ENCODE data around the gene EEF2KMT. TPM values are rescaled to one million over a fixed set of nuclear protein-coding genes. Genes with fewer than 3 reads are reported as not detected.

The EEF2KMT gene
- total and polyA plus RNA-seq, 10 donors: 4.5 to 11.7 (median 7.4) TPM

DNA sequence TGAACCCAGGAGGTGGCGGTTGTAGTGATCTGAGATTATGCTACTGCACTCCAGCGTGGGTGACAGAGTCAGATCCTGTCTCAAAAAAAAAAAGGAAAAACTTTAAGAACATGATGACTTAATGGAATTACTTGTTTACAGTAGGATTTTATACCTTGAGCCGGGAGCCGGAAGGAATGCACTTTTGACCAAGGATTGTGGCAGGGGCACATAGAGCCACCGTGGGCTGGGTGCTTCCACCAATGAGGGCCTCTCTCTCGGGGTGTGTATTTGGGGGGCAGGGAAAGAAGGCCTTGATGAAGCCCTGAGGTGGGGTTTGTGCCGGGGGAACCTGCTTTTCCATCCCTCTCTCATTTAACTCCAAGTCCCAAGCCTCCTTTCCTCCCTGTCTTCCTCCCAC is 57.1 kb downstream of the EEF2KMT start:
- H3K9me3 ChIP-seq: no peaks in the 10 kb centered on the region
- 76 to 88% (median 87%) methylated on average over 7 of the region's 7 CpGs for WGBS, 5 donors
- DNase-seq: peak; percentile 41

DNA sequence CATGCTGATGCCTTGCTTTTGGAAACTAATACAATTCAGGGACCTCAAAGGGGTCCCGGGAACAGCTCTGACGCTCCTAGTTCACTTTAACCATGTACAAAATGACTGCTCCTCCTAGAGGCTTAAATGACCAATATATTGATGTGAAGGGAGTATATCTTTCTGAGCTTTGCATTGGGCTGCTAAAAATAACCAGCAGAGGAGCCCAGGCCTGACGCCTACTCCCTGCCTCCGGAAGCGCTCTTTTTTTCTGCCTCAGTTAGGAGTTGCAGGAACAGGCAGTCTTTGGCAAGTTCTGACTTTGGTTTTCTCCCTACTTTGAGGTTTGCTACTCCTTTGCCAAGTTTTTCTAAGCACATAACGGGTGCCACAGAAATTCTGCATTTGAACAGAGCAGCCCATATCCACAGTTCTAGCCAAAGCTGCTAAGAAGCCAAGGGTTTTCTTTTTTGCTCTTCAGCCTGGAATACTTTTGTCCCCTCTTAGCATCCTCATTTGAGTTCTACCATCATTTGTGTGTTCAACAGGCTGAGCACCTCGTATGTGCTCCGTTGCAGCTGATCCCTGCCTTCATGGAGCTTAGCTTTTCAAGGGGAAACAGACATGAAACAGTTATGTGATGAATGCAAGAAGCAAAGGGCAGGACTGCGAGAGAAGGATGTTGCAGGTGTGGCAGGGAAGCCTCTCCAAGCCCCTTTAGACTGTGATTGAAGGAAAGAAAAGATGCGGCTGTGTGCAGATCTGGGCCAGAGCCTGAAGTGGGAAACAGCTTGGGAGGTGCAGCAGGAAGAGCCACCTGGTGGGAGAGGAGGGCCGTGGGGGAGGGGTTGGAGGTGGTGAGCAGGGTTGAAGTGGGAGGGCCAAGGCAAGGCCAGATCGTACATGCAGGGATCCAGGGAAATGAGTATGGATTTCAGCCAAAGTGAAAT is 61.1 kb downstream of the EEF2KMT start:
- H3K4me1 ChIP-seq: peaks cover 4 to 29% (median 25%) of the 10 kb centered on the region in 6 donors
- no peak overlapping the region for H3K27ac ChIP-seq
- H3K9me3 ChIP-seq: no peaks in the 10 kb centered on the region
- peak; percentile 35 for DNase-seq
- H3K4me3 ChIP-seq: no peak overlapping the region
- peaks cover 0 to 2% (median 0%) of the 10 kb centered on the region in 6 donors for H3K36me3 ChIP-seq
- intact Hi-C loops (cut with DNase I; ENCODE audit: low total_unique reads): no loop called here
- WGBS, 5 donors: 66 to 73% (median 72%) methylated on average over 12 of the region's 12 CpGs
- TF ChIP-seq, protein P1, sequence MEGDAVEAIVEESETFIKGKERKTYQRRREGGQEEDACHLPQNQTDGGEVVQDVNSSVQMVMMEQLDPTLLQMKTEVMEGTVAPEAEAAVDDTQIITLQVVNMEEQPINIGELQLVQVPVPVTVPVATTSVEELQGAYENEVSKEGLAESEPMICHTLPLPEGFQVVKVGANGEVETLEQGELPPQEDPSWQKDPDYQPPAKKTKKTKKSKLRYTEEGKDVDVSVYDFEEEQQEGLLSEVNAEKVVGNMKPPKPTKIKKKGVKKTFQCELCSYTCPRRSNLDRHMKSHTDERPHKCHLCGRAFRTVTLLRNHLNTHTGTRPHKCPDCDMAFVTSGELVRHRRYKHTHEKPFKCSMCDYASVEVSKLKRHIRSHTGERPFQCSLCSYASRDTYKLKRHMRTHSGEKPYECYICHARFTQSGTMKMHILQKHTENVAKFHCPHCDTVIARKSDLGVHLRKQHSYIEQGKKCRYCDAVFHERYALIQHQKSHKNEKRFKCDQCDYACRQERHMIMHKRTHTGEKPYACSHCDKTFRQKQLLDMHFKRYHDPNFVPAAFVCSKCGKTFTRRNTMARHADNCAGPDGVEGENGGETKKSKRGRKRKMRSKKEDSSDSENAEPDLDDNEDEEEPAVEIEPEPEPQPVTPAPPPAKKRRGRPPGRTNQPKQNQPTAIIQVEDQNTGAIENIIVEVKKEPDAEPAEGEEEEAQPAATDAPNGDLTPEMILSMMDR (IDR thresholded peaks at IDR 0.05 in 8 of 11, conservative IDR thresholded peaks at IDR 0.05 in 3 of 11): no peak
- no peak for TF ChIP-seq POLR2AphosphoS5 (IDR thresholded peaks at IDR 0.05)
- H3K27me3 ChIP-seq (replicated peaks in 1 of 7): no peaks in the 10 kb centered on the region

More for the DNA sequence above, 57.1 kb downstream of the EEF2KMT start:
- no peaks in the 10 kb centered on the region for H3K4me1 ChIP-seq
- H3K27ac ChIP-seq: no peak overlapping the region
- intact Hi-C loops (cut with DNase I; ENCODE audit: low total_unique reads): no loop called here
- H3K27me3 ChIP-seq (replicated peaks in 1 of 7): no peaks in the 10 kb centered on the region
- H3K4me3 ChIP-seq: no peak overlapping the region
- TF ChIP-seq POLR2AphosphoS5 (IDR thresholded peaks at IDR 0.05) (no peak), POLR2A (IDR thresholded peaks at IDR 0.05) (no peak)
- TF ChIP-seq, protein P1 (IDR thresholded peaks at IDR 0.05 in 8 of 11, conservative IDR thresholded peaks at IDR 0.05 in 3 of 11): no peak
- H3K36me3 ChIP-seq: peaks cover 0 to 14% (median 0%) of the 10 kb centered on the region in 6 donors

DNA sequence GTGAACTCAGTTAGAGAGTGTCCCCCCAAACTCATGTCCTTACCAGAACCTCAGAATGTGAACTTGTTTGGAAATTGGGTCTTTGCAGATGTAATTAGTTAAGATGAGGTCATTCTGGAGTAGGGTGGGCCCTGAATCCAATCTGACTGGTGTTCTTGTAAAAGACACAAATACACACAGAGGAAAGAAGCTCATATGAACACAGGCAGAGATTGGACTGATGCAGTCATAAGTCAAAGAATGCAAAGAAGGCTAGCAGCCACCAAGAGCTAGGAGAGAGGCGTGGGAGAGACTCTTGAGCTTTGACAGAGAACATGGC is 61.7 kb downstream of the EEF2KMT start:
- WGBS, 5 donors: 57 to 88% (median 73%) methylated on average over 1 of the region's 1 CpG
- H3K27ac ChIP-seq: no peak overlapping the region
- TF ChIP-seq POLR2AphosphoS5 (IDR thresholded peaks at IDR 0.05): no peak
- TF ChIP-seq, protein P1 (IDR thresholded peaks at IDR 0.05 in 8 of 11, conservative IDR thresholded peaks at IDR 0.05 in 3 of 11): no peak
- peak; percentile 6 for DNase-seq
- H3K4me1 ChIP-seq: peaks cover 4 to 29% (median 25%) of the 10 kb centered on the region in 6 donors
- H3K36me3 ChIP-seq: peaks cover 0 to 8% (median 0%) of the 10 kb centered on the region in 6 donors
- H3K4me3 ChIP-seq: no peak overlapping the region
- intact Hi-C loops (cut with DNase I; ENCODE audit: low total_unique reads): no loop called here
- no peaks in the 10 kb centered on the region for H3K9me3 ChIP-seq
- H3K27me3 ChIP-seq (replicated peaks in 1 of 7): no peaks in the 10 kb centered on the region

Other genes starting within 250 kb of the EEF2KMT start
- under 1 TPM in 4 of 7 donors, not detected in 3; 0.18 to 0.37 (median 0.19) TPM for gene PPL, start 160.6 kb downstream of the EEF2KMT start, total RNA-seq
- under 1 TPM; 0.11 to 0.77 (median 0.29) TPM for gene PPL, start 160.6 kb downstream of the EEF2KMT start, polyA plus RNA-seq
- gene SEC14L5, start 139.5 kb downstream of the EEF2KMT start, total RNA-seq: under 1 TPM in 6 of 7 donors, not detected in 1; 0.13 to 0.94 (median 0.60) TPM
- under 1 TPM; 0.06 to 0.26 (median 0.11) TPM for gene SEC14L5, start 139.5 kb downstream of the EEF2KMT start, polyA plus RNA-seq
- 10 to 100 TPM; 16.2 to 41.8 (median 25.4) TPM for gene NAGPA, start 63.9 kb downstream of the EEF2KMT start, total RNA-seq
- gene NAGPA, start 63.9 kb downstream of the EEF2KMT start, polyA plus RNA-seq: 10 to 100 TPM; 11.8 to 17.7 (median 14.8) TPM
- 1 to 10 TPM in 4 of 7 donors, under 1 TPM in 2, not detected in 1; 0.34 to 2.5 (median 1.5) TPM for gene C16orf89, start 31.8 kb downstream of the EEF2KMT start, total RNA-seq
- 1 to 10 TPM; 1.7 to 5.7 (median 4.0) TPM for gene C16orf89, start 31.8 kb downstream of the EEF2KMT start, polyA plus RNA-seq
- gene ALG1, start 26.0 kb downstream of the EEF2KMT start, total RNA-seq: 10 to 100 TPM; 18.4 to 46.2 (median 24.8) TPM
- 10 to 100 TPM; 13.0 to 18.6 (median 17.0) TPM for gene ALG1, start 26.0 kb downstream of the EEF2KMT start, polyA plus RNA-seq